ENCODE data around the gene FAXDC2.

DNA sequence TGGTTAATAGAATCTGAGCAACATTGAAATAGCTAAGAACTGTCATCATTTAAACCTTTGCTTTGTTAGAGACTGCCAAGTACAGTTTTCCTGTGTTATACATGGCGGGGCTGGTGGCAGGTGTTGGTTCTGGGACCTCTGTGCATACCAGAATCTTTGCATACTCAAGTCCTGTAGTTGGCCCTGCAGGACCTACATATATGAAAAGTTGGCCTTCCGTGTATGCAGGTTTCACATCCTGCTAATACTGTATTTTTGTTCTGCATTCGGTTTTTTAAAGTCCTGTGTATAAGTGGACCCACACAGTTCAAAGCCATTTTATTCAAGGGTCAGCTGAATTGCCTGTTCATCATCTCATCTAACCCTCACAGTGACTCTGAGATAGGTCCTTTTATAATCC, 58.9 kb downstream of the FAXDC2 start:
- TF ChIP-seq CTCF (IDR thresholded peaks at IDR 0.05; ENCODE audit: low read depth, low read length) (no peak), EZH2phosphoT487 (IDR thresholded peaks at IDR 0.05; ENCODE audit: low read depth) (no peak)
